DND-41 (cell line): ENCODE measurements around the gene C22orf31.

Experiments used
- EZH2 ChIP-seq: IDR thresholded peaks from 3 replicates; pipeline ENCODE4 v1.6.1; 2012; ENCODE audit warnings: borderline replicate concordance, low read depth, mild to moderate bottlenecking, moderate library complexity, low read length, inconsistent platforms; ENCODE audit not compliant: severe bottlenecking
- TF ChIP-seq, protein P1 (sequence below): IDR thresholded peaks from 2 replicates; pipeline ENCODE4 v1.5.1; 2012; ENCODE audit warnings: borderline replicate concordance, low read length, moderate library complexity, mild to moderate bottlenecking; ENCODE audit not compliant: poor library complexity, severe bottlenecking; ENCODE audit errors: extremely low read depth

DNA sequence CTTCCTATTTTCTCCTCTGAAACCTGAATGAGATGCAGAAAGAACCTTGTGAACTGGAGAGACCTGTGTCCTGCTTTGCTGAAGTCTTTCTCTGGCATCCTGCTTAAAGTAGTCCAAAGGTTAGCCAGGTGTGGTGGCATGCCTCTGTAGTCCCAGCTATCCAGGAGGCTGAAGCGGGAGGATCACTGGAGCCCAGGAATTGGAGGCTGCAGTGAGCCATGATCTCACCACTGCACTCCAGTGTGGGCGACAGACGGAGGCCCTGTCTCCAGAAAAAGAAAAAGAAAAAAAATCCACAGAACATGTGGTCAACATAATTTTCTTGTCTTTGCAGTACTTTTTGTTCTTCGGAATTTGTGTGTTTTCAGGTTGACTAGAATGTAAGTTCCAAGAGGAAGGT, 8.9 kb upstream of the C22orf31 start:
- TF ChIP-seq EZH2, result no peak
- TF ChIP-seq, protein P1, sequence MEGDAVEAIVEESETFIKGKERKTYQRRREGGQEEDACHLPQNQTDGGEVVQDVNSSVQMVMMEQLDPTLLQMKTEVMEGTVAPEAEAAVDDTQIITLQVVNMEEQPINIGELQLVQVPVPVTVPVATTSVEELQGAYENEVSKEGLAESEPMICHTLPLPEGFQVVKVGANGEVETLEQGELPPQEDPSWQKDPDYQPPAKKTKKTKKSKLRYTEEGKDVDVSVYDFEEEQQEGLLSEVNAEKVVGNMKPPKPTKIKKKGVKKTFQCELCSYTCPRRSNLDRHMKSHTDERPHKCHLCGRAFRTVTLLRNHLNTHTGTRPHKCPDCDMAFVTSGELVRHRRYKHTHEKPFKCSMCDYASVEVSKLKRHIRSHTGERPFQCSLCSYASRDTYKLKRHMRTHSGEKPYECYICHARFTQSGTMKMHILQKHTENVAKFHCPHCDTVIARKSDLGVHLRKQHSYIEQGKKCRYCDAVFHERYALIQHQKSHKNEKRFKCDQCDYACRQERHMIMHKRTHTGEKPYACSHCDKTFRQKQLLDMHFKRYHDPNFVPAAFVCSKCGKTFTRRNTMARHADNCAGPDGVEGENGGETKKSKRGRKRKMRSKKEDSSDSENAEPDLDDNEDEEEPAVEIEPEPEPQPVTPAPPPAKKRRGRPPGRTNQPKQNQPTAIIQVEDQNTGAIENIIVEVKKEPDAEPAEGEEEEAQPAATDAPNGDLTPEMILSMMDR, result no peak
